Activated T-cell treated with anti-CD3 and anti-CD28 coated beads, Interleukin-2, amount 50 U/mL, for 72 hours (primary cell): ENCODE results near the gene BPIFA1. TPM values are rescaled to one million over a fixed set of nuclear protein-coding genes. Genes with fewer than 3 reads are reported as not detected.
A peak's percentile ranks its signal among the peaks of the same experiment; 100 is the strongest.

Experiments used
- ATAC-seq, 2 donors: fragments of 150-1000 bp; cut with Tn5 transposase; replicated peaks in 1 of 2; 2 replicates each; pipeline ENCODE4 v1.10.0; 2021; ENCODE audit warnings: moderate library complexity in 2 of 2, mild to moderate bottlenecking in 1 of 2
- DNase-seq, 2 donors: peaks; one replicate each; pipeline ENCODE4 v3.0.0; 2021 to 2022; ENCODE audit warnings: mixed read lengths in 1 of 2
- H3K27ac Mint-ChIP-seq: one replicate; pipeline ENCODE4 v1.8.0; 2022; ENCODE audit warnings: mild to moderate bottlenecking, moderate library complexity, mixed read lengths
- H3K27me3 Mint-ChIP-seq: one replicate; pipeline ENCODE4 v1.8.0; 2022; ENCODE audit warnings: low read depth, mixed read lengths
- H3K36me3 Mint-ChIP-seq, 2 donors: one replicate each; pipeline ENCODE4 v1.8.0; 2022; ENCODE audit warnings: mixed read lengths in 2 of 2, mild to moderate bottlenecking in 1 of 2; ENCODE audit not compliant: insufficient read depth in 2 of 2
- H3K4me1 Mint-ChIP-seq: one replicate; pipeline ENCODE4 v1.8.0; 2022; ENCODE audit warnings: low read depth, mixed read lengths
- H3K4me3 Mint-ChIP-seq, 2 donors: one replicate each; pipeline ENCODE4 v1.8.0; 2022; ENCODE audit warnings: mild to moderate bottlenecking in 2 of 2, mixed read lengths in 2 of 2, moderate library complexity in 2 of 2
- H3K9me3 Mint-ChIP-seq, 2 donors: one replicate each; pipeline ENCODE4 v1.8.0; 2022; ENCODE audit warnings: mixed read lengths in 2 of 2
- total RNA-seq, 2 donors: library from RNA; stranded (reverse); gene quantifications; one replicate each; pipeline ENCODE4 v1.2.3, GENCODE V29; 2022

Gene BPIFA1
- total RNA-seq, 2 donors from 2014 or later: not detected

GRCh38 chr20:33250666-33251065 is 14.9 kb downstream of the BPIFA1 start:
- Mint-ChIP-seq H3K4me3 (no peak overlapping the region), H3K9me3 (peaks cover 0 to 3% of the 10 kb centered on the region in 2 donors), H3K4me1 (no peaks in the 10 kb centered on the region), H3K27me3 (no peaks in the 10 kb centered on the region), H3K27ac (no peak overlapping the region), H3K36me3 (no peaks in the 10 kb centered on the region)
- ATAC-seq (no peak), DNase-seq (no peak)

GRCh38 chr20:33251496-33251895 is 15.7 kb downstream of the BPIFA1 start:
- no peaks in the 10 kb centered on the region for H3K4me1 Mint-ChIP-seq

GRCh38 chr20:33252460-33252859 is 16.7 kb downstream of the BPIFA1 start:
- no peak for DNase-seq
- no peaks in the 10 kb centered on the region for H3K4me1 Mint-ChIP-seq
- no peak overlapping the region for H3K27ac Mint-ChIP-seq
- H3K27me3 Mint-ChIP-seq: no peaks in the 10 kb centered on the region
- H3K4me3 Mint-ChIP-seq: no peak overlapping the region
- ATAC-seq: no peak
- peaks cover 0 to 3% of the 10 kb centered on the region in 2 donors for H3K9me3 Mint-ChIP-seq
- no peaks in the 10 kb centered on the region for H3K36me3 Mint-ChIP-seq

More at GRCh38 chr20:33251496-33251895, 15.7 kb downstream of the BPIFA1 start:
- Mint-ChIP-seq H3K9me3 (peaks cover 0 to 3% of the 10 kb centered on the region in 2 donors), H3K4me3 (no peak overlapping the region), H3K36me3 (no peaks in the 10 kb centered on the region), H3K27ac (no peak overlapping the region), H3K27me3 (no peaks in the 10 kb centered on the region)
- ATAC-seq (no peak), DNase-seq (no peak)

- no peak for ATAC-seq
- Mint-ChIP-seq H3K4me3 (no peak overlapping the region), H3K27me3 (no peaks in the 10 kb centered on the region)
Observed at GRCh38 chr20:33255005-33255404, 19.2 kb downstream of the BPIFA1 start.

GRCh38 chr20:33257237-33257636 is 21.4 kb downstream of the BPIFA1 start:
- peaks cover 5% of the 10 kb centered on the region for H3K4me1 Mint-ChIP-seq
- H3K27ac Mint-ChIP-seq: no peak overlapping the region
- H3K36me3 Mint-ChIP-seq: no peaks in the 10 kb centered on the region
- ATAC-seq (no peak), DNase-seq (no peak)
- H3K9me3 Mint-ChIP-seq: peaks cover 0 to 3% of the 10 kb centered on the region in 2 donors
- H3K27me3 Mint-ChIP-seq: peaks cover 9% of the 10 kb centered on the region
- no peak overlapping the region for H3K4me3 Mint-ChIP-seq

More at GRCh38 chr20:33255005-33255404, 19.2 kb downstream of the BPIFA1 start:
- H3K9me3 Mint-ChIP-seq: peaks cover 0 to 3% of the 10 kb centered on the region in 2 donors
- DNase-seq: no peak
- H3K27ac Mint-ChIP-seq: no peak overlapping the region
- H3K4me1 Mint-ChIP-seq: no peaks in the 10 kb centered on the region
- H3K36me3 Mint-ChIP-seq: no peaks in the 10 kb centered on the region

- peaks cover 5% of the 10 kb centered on the region for H3K4me1 Mint-ChIP-seq
- peaks cover 0 to 1% of the 10 kb centered on the region in 2 donors for H3K9me3 Mint-ChIP-seq
- no peaks in the 10 kb centered on the region for H3K36me3 Mint-ChIP-seq
- H3K27ac Mint-ChIP-seq: no peak overlapping the region
- H3K27me3 Mint-ChIP-seq: peaks cover 9% of the 10 kb centered on the region
- no peak for DNase-seq
- no peak for ATAC-seq
- H3K4me3 Mint-ChIP-seq: no peak overlapping the region
Observed at GRCh38 chr20:33259371-33259770, 23.6 kb downstream of the BPIFA1 start.

GRCh38 chr20:33261465-33261864 is 25.7 kb downstream of the BPIFA1 start:
- DNase-seq (no peak), ATAC-seq (no peak)
- H3K27me3 Mint-ChIP-seq: peaks cover 9% of the 10 kb centered on the region
- peaks cover 5% of the 10 kb centered on the region for H3K4me1 Mint-ChIP-seq
- H3K4me3 Mint-ChIP-seq: no peak overlapping the region
- no peaks in the 10 kb centered on the region for H3K36me3 Mint-ChIP-seq
- no peaks in the 10 kb centered on the region for H3K9me3 Mint-ChIP-seq
- H3K27ac Mint-ChIP-seq: no peak overlapping the region

- peak; percentile 1 to 12 for DNase-seq
- ATAC-seq: peak; percentile 37 to 43
- no peaks in the 10 kb centered on the region for H3K9me3 Mint-ChIP-seq
Observed at GRCh38 chr20:33262658-33263065, 26.9 kb downstream of the BPIFA1 start.

GRCh38 chr20:33263784-33264183 is 28.0 kb downstream of the BPIFA1 start:
- H3K27ac Mint-ChIP-seq: no peak overlapping the region
- H3K4me1 Mint-ChIP-seq: peaks cover 5% of the 10 kb centered on the region
- H3K4me3 Mint-ChIP-seq: no peak overlapping the region
- H3K27me3 Mint-ChIP-seq: peaks cover 20% of the 10 kb centered on the region
- ATAC-seq (no peak), DNase-seq (no peak)
- no peaks in the 10 kb centered on the region for H3K9me3 Mint-ChIP-seq
- H3K36me3 Mint-ChIP-seq: no peaks in the 10 kb centered on the region

More at GRCh38 chr20:33262658-33263065, 26.9 kb downstream of the BPIFA1 start:
- Mint-ChIP-seq H3K36me3 (no peaks in the 10 kb centered on the region), H3K4me1 (peaks cover 5% of the 10 kb centered on the region), H3K27ac (no peak overlapping the region), H3K27me3 (peaks cover 10% of the 10 kb centered on the region), H3K4me3 (no peak overlapping the region)

- H3K4me1 Mint-ChIP-seq: no peaks in the 10 kb centered on the region
- H3K4me3 Mint-ChIP-seq: no peak overlapping the region
- DNase-seq (no peak), ATAC-seq (no peak)
- H3K9me3 Mint-ChIP-seq: no peaks in the 10 kb centered on the region
- H3K36me3 Mint-ChIP-seq: no peaks in the 10 kb centered on the region
- no peak overlapping the region for H3K27ac Mint-ChIP-seq
- peaks cover 27% of the 10 kb centered on the region for H3K27me3 Mint-ChIP-seq
Observed at GRCh38 chr20:33267701-33268100, 31.9 kb downstream of the BPIFA1 start.

- H3K27ac Mint-ChIP-seq: no peak overlapping the region
- no peaks in the 10 kb centered on the region for H3K9me3 Mint-ChIP-seq
- no peak overlapping the region for H3K4me3 Mint-ChIP-seq
- H3K27me3 Mint-ChIP-seq: peaks cover 32% of the 10 kb centered on the region
- DNase-seq: no peak
- H3K36me3 Mint-ChIP-seq: no peaks in the 10 kb centered on the region
- ATAC-seq: no peak
- H3K4me1 Mint-ChIP-seq: no peaks in the 10 kb centered on the region
Observed at GRCh38 chr20:33272155-33272873, 36.5 kb downstream of the BPIFA1 start.

GRCh38 chr20:33273117-33273851 is 37.5 kb downstream of the BPIFA1 start:
- Mint-ChIP-seq H3K4me3 (no peak overlapping the region), H3K27ac (no peak overlapping the region), H3K27me3 (peaks cover 25% of the 10 kb centered on the region), H3K4me1 (no peaks in the 10 kb centered on the region), H3K36me3 (no peaks in the 10 kb centered on the region), H3K9me3 (no peaks in the 10 kb centered on the region)
- peak; percentile 17 to 20 for DNase-seq
- peak; percentile 75 to 95 for ATAC-seq

GRCh38 chr20:33275215-33275614 is 39.4 kb downstream of the BPIFA1 start:
- peaks cover 19% of the 10 kb centered on the region for H3K27me3 Mint-ChIP-seq
- no peaks in the 10 kb centered on the region for H3K4me1 Mint-ChIP-seq
- DNase-seq: no peak
- H3K9me3 Mint-ChIP-seq: no peaks in the 10 kb centered on the region
- no peak for ATAC-seq
- no peak overlapping the region for H3K4me3 Mint-ChIP-seq
- no peaks in the 10 kb centered on the region for H3K36me3 Mint-ChIP-seq
- H3K27ac Mint-ChIP-seq: no peak overlapping the region
